OCI-LY3 (cell line): ENCODE results near the gene PLXDC2.

ENCODE experiments used
- CTCF ChIP-seq: fragments of 200-600, 300-600 bp; sonication (generic); IDR thresholded peaks from 2 replicates; pipeline ENCODE4 v1.5.1; 2014; ENCODE audit warnings: antibody characterized with exemption, low read length, low read depth
- EZH2phosphoT487 ChIP-seq: fragments of 200-600 bp; shearing (Covaris generic); IDR thresholded peaks from 2 replicates; pipeline ENCODE4 v1.6.1; 2018; ENCODE audit warnings: antibody characterized with exemption, mixed run types, low read depth

GRCh38 chr10:19902456-19902855, 86.2 kb downstream of the PLXDC2 start:
- TF ChIP-seq CTCF (no peak), EZH2phosphoT487 (no peak)
